Liver (tissue), 9 donors: ENCODE results near the gene OR14A2. TPM values are rescaled to one million over a fixed set of nuclear protein-coding genes. Genes with fewer than 3 reads are reported as not detected.

Source experiments
- DNase-seq: peaks from one replicate; pipeline ENCODE4 v3.0.0-alpha.2; 2017; ENCODE audit warnings: low spot score
- H3K27ac ChIP-seq, 2 donors: one replicate each; pipeline ENCODE4 v1.7.0; 2013; ENCODE audit warnings: inconsistent platforms in 2 of 2, low read length in 2 of 2, control low read depth in 1 of 2, low read depth in 1 of 2, mild to moderate bottlenecking in 1 of 2
- H3K27me3 ChIP-seq, 4 donors: one replicate each; pipeline versions ENCODE4 v1.6.1 to v1.7.0; 2013; ENCODE audit warnings: low read length in 3 of 4, inconsistent platforms in 1 of 4, mild to moderate bottlenecking in 1 of 4, moderate library complexity in 1 of 4; ENCODE audit not compliant: control insufficient read depth in 4 of 4, insufficient read depth in 4 of 4
- H3K36me3 ChIP-seq, 4 donors: one replicate each; pipeline versions ENCODE4 v1.6.1 to v1.7.0; 2013; ENCODE audit warnings: low read length in 3 of 4, mild to moderate bottlenecking in 3 of 4, low read depth in 1 of 4, moderate library complexity in 1 of 4; ENCODE audit not compliant: control insufficient read depth in 4 of 4, insufficient read depth in 3 of 4
- H3K4me1 ChIP-seq, 4 donors: one replicate each; pipeline versions ENCODE4 v1.6.1 to v1.7.0; 2013; ENCODE audit warnings: low read length in 3 of 4, mild to moderate bottlenecking in 3 of 4, moderate library complexity in 1 of 4; ENCODE audit not compliant: control insufficient read depth in 4 of 4, insufficient read depth in 4 of 4
- H3K4me3 ChIP-seq, 3 donors: one replicate each; pipeline versions ENCODE4 v1.6.1 to v1.7.0; 2013; ENCODE audit warnings: low read length in 3 of 3, control low read depth in 1 of 3, low read depth in 1 of 3, mild to moderate bottlenecking in 1 of 3
- H3K9ac ChIP-seq, 2 donors: one replicate each; pipeline ENCODE4 v1.7.0; 2013; ENCODE audit warnings: low read length in 2 of 2, mild to moderate bottlenecking in 2 of 2, moderate library complexity in 2 of 2, control low read depth in 1 of 2, low read depth in 1 of 2
- H3K9me3 ChIP-seq, 4 donors: one replicate each; pipeline versions ENCODE4 v1.6.1 to v1.7.0; 2013; ENCODE audit warnings: low read length in 3 of 4; ENCODE audit not compliant: control insufficient read depth in 4 of 4
- FOXA1 ChIP-seq: IDR thresholded peaks from 2 replicates; pipeline ENCODE4 v1.6.1; 2016; ENCODE audit warnings: antibody characterized with exemption
- REST ChIP-seq: IDR thresholded peaks from 2 replicates; pipeline ENCODE4 v1.6.1; 2016; ENCODE audit warnings: antibody characterized with exemption, mild to moderate bottlenecking
- SP1 ChIP-seq: IDR thresholded peaks from 2 replicates; pipeline ENCODE4 v1.6.1; 2018; ENCODE audit warnings: antibody characterized with exemption, mild to moderate bottlenecking
- YY1 ChIP-seq: IDR thresholded peaks from 2 replicates; pipeline ENCODE4 v1.6.1; 2016; ENCODE audit warnings: antibody characterized with exemption, mild to moderate bottlenecking
- ZBTB33 ChIP-seq: IDR thresholded peaks from 2 replicates; pipeline ENCODE4 v1.6.1; 2016; ENCODE audit warnings: antibody characterized with exemption
- WGBS: extraction: QIAGEN DNeasy Blood & Tissue Kit; methylation state at CpG from one replicate; pipeline ENCODE4 v1.1.7; 2013; 5-methylcytosine and 5-hydroxymethylcytosine counted together
- polyA plus RNA-seq, 2 donors: library from polyadenylated mRNA; stranded (reverse) in 1 of 2; unstranded in 1 of 2; fragments of 200-250 nt in 1 of 2; fragments of >200 nt in 1 of 2; fragmentation: Nextera tagmentation in 1 of 2; extraction: Ambion mirVana in 1 of 2; gene quantifications; one replicate each; pipeline versions ENCODE4 v1.2.1 to v1.2.3, GENCODE V29; 2013 to 2015
- total RNA-seq, 2 donors: library from RNA; depleted of rRNA; stranded (reverse); fragments of >200 nt; gene quantifications; one replicate each; pipeline ENCODE4 v1.2.3, GENCODE V29; 2014
- donor health status: healthy.
- donor health status: healthy.
- donor health status: healthy.
- donor health status: healthy.
- donor health status: healthy.

The OR14A2 gene
- total and polyA plus RNA-seq, 4 donors = not detected

- TF ChIP-seq REST (no peak), SP1 (no peak)
Measured at GRCh38 chr1:247680171-247680570, 67.8 kb downstream of the OR14A2 start (continued).

- Histone ChIP-seq H3K4me1 (no peaks in the 10 kb centered on the region), H3K9ac (no peak within 1 kb of the TSS), H3K27me3 (no peaks in the 10 kb centered on the region), H3K9me3 (no peaks in the 10 kb centered on the region), H3K36me3 (no peaks in the 10 kb centered on the region), H3K27ac (no peak within 1 kb of the TSS), H3K4me3 (no peak within 1 kb of the TSS)
- WGBS = 81% methylated on average over 1 of the region's 1 CpG
- TF ChIP-seq ZBTB33 = no peak
- TF ChIP-seq FOXA1 = no peak
- no peak for TF ChIP-seq YY1
- DNase-seq = no peak
Measured at GRCh38 chr1:247679639-247680038, 68.3 kb downstream of the OR14A2 start, which contains the start of gene OR13G1. OR13G1 (minus strand) TSS chr1:247679739; CDS start chr1:247673041, 6,698 bp downstream.

Other genes starting within 250 kb of the OR14A2 start
- under 1 TPM in 1 of 2 donors, not detected in 1; 0.05 TPM for gene OR2C3, start 211.7 kb downstream of the OR14A2 start, total RNA-seq
- gene OR2C3, start 211.7 kb downstream of the OR14A2 start, polyA plus RNA-seq = not detected
- 1 to 10 TPM in 1 of 2 donors, not detected in 1; 1.8 TPM for gene GCSAML, start 199.0 kb downstream of the OR14A2 start, total RNA-seq
- gene GCSAML, start 199.0 kb downstream of the OR14A2 start, polyA plus RNA-seq = under 1 TPM in 1 of 2 donors, not detected in 1; 0.03 TPM
- not detected for gene OR2G2, start 159.8 kb downstream of the OR14A2 start, total RNA-seq
- not detected for gene OR2G2, start 159.8 kb downstream of the OR14A2 start, polyA plus RNA-seq
- not detected for gene OR2G3, start 142.6 kb downstream of the OR14A2 start, total RNA-seq
- not detected for gene OR2G3, start 142.6 kb downstream of the OR14A2 start, polyA plus RNA-seq
- gene OR13G1, start 68.4 kb downstream of the OR14A2 start, total RNA-seq = not detected
- gene OR13G1, start 68.4 kb downstream of the OR14A2 start, polyA plus RNA-seq = not detected
- gene OR6F1, start 31.5 kb downstream of the OR14A2 start, total RNA-seq = not detected
- not detected for gene OR6F1, start 31.5 kb downstream of the OR14A2 start, polyA plus RNA-seq
- gene OR14K1, start 9.5 kb downstream of the OR14A2 start, total RNA-seq = not detected
- not detected for gene OR14K1, start 9.5 kb downstream of the OR14A2 start, polyA plus RNA-seq
- gene OR1C1, start 12.4 kb upstream of the OR14A2 start, total RNA-seq = not detected
- not detected for gene OR1C1, start 12.4 kb upstream of the OR14A2 start, polyA plus RNA-seq
- not detected for gene OR14A16, start 76.0 kb upstream of the OR14A2 start, total RNA-seq
- not detected for gene OR14A16, start 76.0 kb upstream of the OR14A2 start, polyA plus RNA-seq
- not detected for gene OR11L1, start 93.8 kb upstream of the OR14A2 start, total RNA-seq
- gene OR11L1, start 93.8 kb upstream of the OR14A2 start, polyA plus RNA-seq = not detected
- 10 to 100 TPM in 1 of 2 donors, under 1 TPM in 1; 0.17 to 88.7 TPM for gene TRIM58, start 109.0 kb upstream of the OR14A2 start, total RNA-seq
- under 1 TPM; 0.06 to 0.10 TPM for gene TRIM58, start 109.0 kb upstream of the OR14A2 start, polyA plus RNA-seq
- gene OR2W3, start 147.4 kb upstream of the OR14A2 start, total RNA-seq = 10 to 100 TPM in 1 of 2 donors, not detected in 1; 13.4 TPM
- not detected for gene OR2W3, start 147.4 kb upstream of the OR14A2 start, polyA plus RNA-seq
- under 1 TPM in 1 of 2 donors, not detected in 1; 0.70 TPM for gene OR2T8, start 172.1 kb upstream of the OR14A2 start, total RNA-seq
- not detected for gene OR2T8, start 172.1 kb upstream of the OR14A2 start, polyA plus RNA-seq
- not detected for gene OR2AJ1, start 176.7 kb upstream of the OR14A2 start, total RNA-seq
- not detected for gene OR2AJ1, start 176.7 kb upstream of the OR14A2 start, polyA plus RNA-seq
- gene OR2L8, start 200.7 kb upstream of the OR14A2 start, total RNA-seq = under 1 TPM; 0.08 to 0.09 TPM
- gene OR2L8, start 200.7 kb upstream of the OR14A2 start, polyA plus RNA-seq = not detected
- not detected for gene OR2AK2, start 217.1 kb upstream of the OR14A2 start, total RNA-seq
- gene OR2AK2, start 217.1 kb upstream of the OR14A2 start, polyA plus RNA-seq = not detected